CD4-positive, alpha-beta T cell treated with Interleukin-15 for 4 hours (primary cell): Measurements from ENCODE around the gene ZNF469.

ENCODE experiments used
- DNase-seq: peaks from one replicate; pipeline ENCODE4 v3.0.0-alpha.2; 2020; ENCODE audit warnings: low spot score

The ZNF469 gene

GRCh38 chr16:88378836-88379693 lies 3.7 kb upstream of the ZNF469 start:
- DNase-seq = no peak

DNA sequence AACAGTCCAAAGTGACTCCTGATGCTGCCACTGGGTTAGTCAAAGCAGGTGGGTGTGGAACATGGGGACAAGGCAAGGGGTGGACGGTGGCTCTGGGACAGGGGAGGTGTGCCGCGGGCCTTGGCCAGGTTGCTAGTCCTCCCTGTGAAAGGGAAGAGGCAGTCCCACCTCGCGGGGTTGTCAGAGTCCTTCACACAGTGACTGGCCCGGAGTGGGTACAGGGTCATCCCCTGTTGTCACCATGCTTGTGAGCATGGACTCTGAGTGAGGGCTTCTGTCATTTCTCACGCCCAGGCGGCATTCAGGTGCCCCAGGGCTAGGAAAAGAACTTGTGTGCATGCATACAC lies 3.1 kb upstream of the ZNF469 start:
- no peak for DNase-seq

GRCh38 chr16:88380099-88380498 lies 2.7 kb upstream of the ZNF469 start:
- no peak for DNase-seq

- DNase-seq = no peak
Observed at GRCh38 chr16:88380619-88381018, 2.1 kb upstream of the ZNF469 start.

DNA sequence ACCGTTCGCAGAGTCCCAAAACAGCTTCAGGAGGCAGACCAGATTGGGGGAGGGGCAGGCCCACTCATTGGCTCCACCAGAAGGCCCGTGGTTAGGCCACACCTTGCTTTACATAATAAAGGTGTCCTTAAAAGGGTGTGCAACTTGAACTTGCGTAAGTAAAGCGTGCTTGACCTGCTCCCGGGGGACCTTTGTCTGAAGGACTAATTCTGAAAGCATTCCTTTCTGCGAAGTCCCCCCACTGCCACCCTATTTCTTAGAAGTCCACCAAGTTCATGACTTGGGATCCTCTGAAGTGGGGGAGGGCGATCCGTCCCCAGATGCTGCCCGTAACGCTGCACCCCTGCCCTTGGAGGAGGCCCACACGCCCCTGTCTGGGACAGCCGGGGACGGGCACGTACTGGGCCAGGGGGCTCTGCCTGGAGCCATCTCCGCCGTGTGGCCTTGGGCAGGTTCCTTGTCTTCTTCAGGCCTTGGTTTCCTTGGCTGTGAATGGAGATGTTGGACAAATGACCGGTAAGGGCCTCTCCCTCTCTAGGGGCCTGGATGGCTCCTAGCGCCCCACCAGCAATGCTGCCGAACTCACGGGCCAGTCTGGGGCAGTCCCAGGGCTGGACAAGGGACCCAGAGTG lies 823 bp upstream of the ZNF469 start:
- no peak for DNase-seq

DNA sequence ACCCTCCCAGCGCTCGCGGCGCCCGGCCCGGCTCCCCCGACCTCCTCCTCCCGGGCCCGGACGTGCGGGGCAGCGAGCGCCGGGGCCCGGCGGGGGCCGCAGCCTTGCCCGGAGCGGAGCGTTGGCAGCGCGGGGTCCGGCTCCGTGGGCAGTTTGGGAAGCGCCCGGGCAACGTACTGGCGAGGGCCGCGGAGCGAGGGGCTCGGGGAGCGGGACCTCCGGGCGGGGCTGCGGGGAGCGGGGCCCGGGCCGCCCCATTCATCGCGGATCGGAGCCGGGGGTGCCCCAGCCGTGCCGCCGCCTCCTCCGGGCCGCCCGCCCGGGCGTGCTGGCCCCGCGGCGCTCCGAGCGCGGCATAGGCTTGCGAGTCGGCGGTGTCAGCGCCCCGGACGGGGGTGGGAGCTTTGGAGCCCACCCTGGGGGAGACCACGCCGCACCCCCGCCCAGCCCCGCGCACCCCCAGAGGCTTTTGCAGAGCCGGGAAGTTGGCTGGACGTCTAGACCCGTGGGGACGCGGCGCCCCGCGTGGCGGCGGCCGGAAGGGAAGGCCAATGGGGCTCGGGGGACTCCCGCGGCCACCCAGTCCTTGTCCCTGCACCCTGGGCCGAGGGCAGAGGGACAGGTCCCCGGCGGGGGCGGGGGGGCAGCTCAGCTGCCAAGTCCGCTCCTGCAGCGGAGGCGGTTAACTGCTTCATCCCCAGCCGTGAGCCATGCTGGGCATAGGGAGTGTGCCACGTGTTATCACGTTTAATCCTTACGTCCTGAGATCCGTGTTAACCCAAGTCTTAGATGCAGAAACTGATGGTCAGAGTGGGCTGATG lies 852 bp downstream of the ZNF469 start:
- no peak for DNase-seq

DNA sequence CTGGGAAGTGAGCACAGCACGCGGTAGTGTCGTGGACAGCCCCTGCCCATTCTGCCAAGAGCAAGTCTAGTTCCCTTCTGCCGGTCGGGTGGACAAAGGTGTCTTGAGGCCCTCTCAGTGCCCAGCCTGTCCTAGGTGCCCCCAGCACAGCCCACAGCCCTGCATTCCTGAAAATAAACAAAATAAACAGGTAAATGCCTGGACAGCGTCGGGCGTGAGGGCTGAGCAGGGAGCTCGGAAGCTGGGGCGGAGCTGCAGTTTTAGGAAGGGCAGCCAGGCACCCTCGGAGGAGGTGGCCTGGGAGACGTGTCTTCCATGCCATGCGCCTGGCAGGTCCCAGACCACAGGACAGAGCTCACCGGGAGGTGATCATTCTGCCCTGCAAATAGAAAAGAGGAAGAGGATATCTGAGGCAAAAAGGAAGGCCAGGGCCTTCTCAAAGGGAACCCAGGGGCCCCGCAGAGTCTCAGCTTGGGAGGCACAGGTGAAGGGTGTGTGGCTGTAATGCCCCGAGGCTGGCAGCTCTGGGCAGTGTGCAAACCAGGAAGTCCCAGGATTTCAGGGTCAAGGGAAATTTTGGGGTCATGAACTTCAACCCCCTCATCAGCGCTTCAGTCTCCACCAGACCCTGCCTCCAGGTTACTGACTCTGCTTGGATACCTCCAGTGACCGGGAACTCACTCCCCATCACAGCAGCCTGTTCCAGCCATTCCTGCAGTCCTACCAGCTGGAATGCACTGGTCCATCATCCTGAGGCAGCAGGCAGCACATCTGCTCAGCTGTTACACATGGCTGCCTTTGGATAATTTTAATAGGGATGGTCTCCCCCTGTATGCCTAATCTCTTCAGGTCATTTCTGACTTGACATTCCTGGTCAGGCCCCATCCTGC lies 1.7 kb downstream of the ZNF469 start:
- DNase-seq = no peak

- DNase-seq = no peak
Observed at GRCh38 chr16:88385112-88385594, 2.4 kb downstream of the ZNF469 start.

GRCh38 chr16:88385831-88386815 lies 3.4 kb downstream of the ZNF469 start:
- no peak for DNase-seq

- no peak for DNase-seq
Observed at GRCh38 chr16:88387180-88387765, 4.5 kb downstream of the ZNF469 start.

- DNase-seq = no peak
Observed at GRCh38 chr16:88387941-88388627, 5.3 kb downstream of the ZNF469 start.

DNA sequence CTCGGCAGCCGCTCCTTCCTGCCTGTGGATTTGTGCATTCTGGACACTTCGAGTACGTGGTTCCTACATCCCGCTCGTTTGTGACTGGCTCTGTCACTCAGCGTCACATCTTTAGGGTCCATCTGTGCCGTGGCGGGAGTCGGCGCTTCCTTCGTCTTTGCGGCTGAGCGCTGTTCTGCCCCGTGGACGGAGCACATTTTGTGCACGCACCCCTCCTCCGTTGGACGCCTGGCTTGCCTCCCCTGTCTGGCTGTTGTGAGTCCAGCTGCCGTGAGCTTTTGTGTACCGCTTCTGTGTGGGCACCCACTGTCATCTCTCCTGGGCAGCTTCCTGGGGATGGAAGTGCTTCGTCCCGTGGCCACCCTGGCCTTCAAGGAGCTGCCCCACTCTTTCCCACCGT lies 6.4 kb downstream of the ZNF469 start:
- no peak for DNase-seq

GRCh38 chr16:88389621-88390160 lies 6.9 kb downstream of the ZNF469 start:
- DNase-seq = no peak

- no peak for DNase-seq
Observed at GRCh38 chr16:88390265-88390664, 7.5 kb downstream of the ZNF469 start.

GRCh38 chr16:88390735-88391134 lies 8.0 kb downstream of the ZNF469 start:
- no peak for DNase-seq

DNA sequence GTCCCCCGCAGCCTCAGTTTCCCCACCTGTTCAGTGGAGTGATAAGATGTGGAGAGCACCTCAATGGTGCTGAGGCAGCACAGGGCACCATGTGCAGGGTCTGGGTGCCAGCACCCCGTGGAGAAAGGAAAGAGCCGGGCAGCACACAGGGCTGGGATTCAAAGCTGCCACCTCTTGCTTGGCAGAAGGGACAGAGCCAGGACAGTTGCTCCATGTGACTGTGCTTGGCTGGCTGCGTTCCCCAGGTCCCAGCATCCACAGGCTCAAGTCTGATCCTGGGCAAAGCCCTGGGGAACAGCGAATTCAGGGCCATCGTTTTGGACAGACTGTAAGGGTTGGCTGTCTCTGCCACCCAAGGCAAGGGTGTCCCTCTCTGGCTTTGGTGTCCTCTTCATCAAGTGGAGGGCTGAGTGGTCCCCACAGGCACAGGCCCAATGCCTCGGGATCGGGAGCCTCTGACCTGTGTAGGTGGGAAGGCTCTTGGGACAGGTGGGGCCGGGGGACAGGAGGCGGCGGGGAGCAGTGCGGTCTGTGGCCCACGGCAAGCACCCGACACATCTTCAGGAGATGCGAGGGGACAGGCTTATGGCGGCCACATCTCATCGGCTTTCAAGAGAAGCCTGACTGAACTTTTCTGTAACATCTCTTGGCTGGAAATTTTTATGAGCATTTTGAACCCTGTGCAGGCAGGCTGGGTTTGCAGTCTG lies 8.5 kb downstream of the ZNF469 start:
- DNase-seq = no peak

GRCh38 chr16:88392111-88392510 lies 9.4 kb downstream of the ZNF469 start:
- no peak for DNase-seq

DNA sequence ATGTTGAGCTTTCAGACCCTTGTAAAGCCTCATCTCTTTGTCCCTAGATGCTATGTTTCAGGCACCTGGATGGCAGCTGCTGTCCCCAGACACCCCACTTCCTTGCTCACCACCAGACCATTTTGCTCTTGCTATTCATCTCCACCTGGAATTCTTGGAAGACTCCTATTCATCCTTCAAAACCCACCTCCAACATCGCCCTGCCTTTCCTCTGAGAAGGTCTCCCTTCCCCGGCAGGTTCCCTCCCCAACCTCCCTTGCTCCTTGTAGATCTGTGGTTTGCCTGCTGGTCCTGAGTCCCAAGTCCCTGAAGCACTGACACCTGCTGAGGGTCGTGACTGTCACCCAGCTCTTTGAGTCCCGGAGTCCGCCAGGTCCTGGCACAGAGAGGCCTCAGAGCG lies 9.9 kb downstream of the ZNF469 start:
- DNase-seq = no peak

- DNase-seq = no peak
Observed at GRCh38 chr16:88393034-88393433, 10.3 kb downstream of the ZNF469 start.
